Aorta (tissue), 5 donors: Measurements from ENCODE around the gene LZTS2. TPM values are rescaled to one million over a fixed set of nuclear protein-coding genes. Genes with fewer than 3 reads are reported as not detected.
A peak's percentile ranks its signal among the peaks of the same experiment; 100 is the strongest.
"Not testable (repeated sequence)": the region's sequence is repeated elsewhere in the genome, so short reads cannot be mapped to it uniquely, and the experiment has no call there.

Source experiments
- ATAC-seq: fragments of 200-7000 bp; cut with Tn5 transposase; one replicate; pipeline ENCODE4 v1.9.1; 2022; ENCODE audit warnings: moderate library complexity; ENCODE audit not compliant: low FRiP score
- DNase-seq, 2 donors: peaks; one replicate each; pipeline ENCODE4 v3.0.0-alpha.2; 2020
- H3K27ac ChIP-seq, 2 donors: one replicate each; pipeline ENCODE4 v1.5.1; 2013; ENCODE audit warnings: low read length in 2 of 2, mild to moderate bottlenecking in 2 of 2, moderate library complexity in 2 of 2, control low read depth in 1 of 2, inconsistent platforms in 1 of 2, low read depth in 1 of 2
- H3K27me3 ChIP-seq, 2 donors: one replicate each; pipeline ENCODE4 v1.6.1; 2013; ENCODE audit warnings: control low read depth in 1 of 2, low read length in 1 of 2, mild to moderate bottlenecking in 1 of 2, moderate library complexity in 1 of 2; ENCODE audit not compliant: insufficient read depth in 2 of 2, control insufficient read depth in 1 of 2
- H3K36me3 ChIP-seq, 2 donors: one replicate each; pipeline ENCODE4 v1.6.1; 2013; ENCODE audit warnings: control low read depth in 1 of 2, low read length in 1 of 2, mild to moderate bottlenecking in 1 of 2; ENCODE audit not compliant: insufficient read depth in 2 of 2, control insufficient read depth in 1 of 2
- H3K4me1 ChIP-seq, 2 donors: one replicate each; pipeline ENCODE4 v1.6.1; 2013; ENCODE audit warnings: low read length in 2 of 2, control low read depth in 1 of 2, mild to moderate bottlenecking in 1 of 2, moderate library complexity in 1 of 2; ENCODE audit not compliant: insufficient read depth in 2 of 2, control insufficient read depth in 1 of 2
- H3K4me3 ChIP-seq, 2 donors: one replicate each; pipeline ENCODE4 v1.5.1; 2013; ENCODE audit warnings: low read length in 2 of 2, control low read depth in 1 of 2, mild to moderate bottlenecking in 1 of 2
- H3K9me3 ChIP-seq: one replicate; pipeline ENCODE4 v1.6.1; 2013; ENCODE audit warnings: mild to moderate bottlenecking, low read length; ENCODE audit not compliant: control insufficient read depth
- WGBS, 2 donors: extraction: QIAGEN DNeasy Blood & Tissue Kit; methylation state at CpG; one replicate each; pipeline ENCODE4 v1.1.7; 2013; 5-methylcytosine and 5-hydroxymethylcytosine counted together
- intact Hi-C, 2 donors: fragments of 100-400 bp; cut with DNase I; formaldehyde crosslinking; loops; one replicate each; pipeline versions ENCODE4 v1.14.2 to v1.15.0; 2022
- polyA plus RNA-seq, 2 donors: library from polyadenylated mRNA; stranded (reverse); fragments of 200-250 nt; gene quantifications; one replicate each; pipeline ENCODE4 v1.2.3, GENCODE V29; 2013
- total RNA-seq, 2 donors: library from RNA; stranded (reverse); fragmentation: NEBNext Ultra II Directional; extraction: Animal tissue kit (Norgen Biotek cat#: 25700); gene quantifications; one replicate each; pipeline ENCODE4 v1.2.1, GENCODE V29; 2021
- donor health status: healthy with polysubstance abuse.
- donor health status: Bipolar disorder and iron deficiency.
- donor health status: DM: no; HTN: no; CAD: no.
- donor health status: DM: no; HTN: no; CAD: no.
- donor health status: DM: yes; HTN: yes; CAD: no.

Gene LZTS2
- total and polyA plus RNA-seq, 4 donors: 38.3 to 108 (median 94.6) TPM

- WGBS, 2 donors: 0 to 1% methylated on average over 38 of the region's 38 CpGs
- DNase-seq (peak; percentile 98 to 99), ATAC-seq (peak; percentile 93)
- no peaks in the 10 kb centered on the region for H3K27me3 ChIP-seq
- peak within 1 kb of the TSS; percentile 57 to 86 for H3K27ac ChIP-seq
- H3K36me3 ChIP-seq: peaks cover 0 to 6% of the 10 kb centered on the region in 2 donors
- H3K4me1 ChIP-seq: no peaks in the 10 kb centered on the region
- H3K9me3 ChIP-seq: no peaks in the 10 kb centered on the region
- intact Hi-C loops: loop anchor here in 1 of 2 donors (5.0 kb wide), 3 partner anchors 34 to 119 kb away; partner anchors contain the start of genes LZTS2 and SLF2
- H3K4me3 ChIP-seq: peak within 1 kb of the TSS; percentile 20 to 60
Measured at GRCh38 chr10:101031128-101031795, 31.7 kb downstream of the LZTS2 start, which contains the start of the genes PDZD7 and SFXN3. PDZD7 (minus strand) TSS chr10:101031129; CDS start chr10:101030219, 910 bp downstream. SFXN3 (plus strand) TSS chr10:101031234; CDS start chr10:101034695, 3,461 bp downstream.

GRCh38 chr10:101031796-101032636, 32.4 kb downstream of the LZTS2 start:
- peaks cover 0 to 9% of the 10 kb centered on the region in 2 donors for H3K36me3 ChIP-seq
- intact Hi-C loops: loop anchor here in 1 of 2 donors (5.0 kb wide), 3 partner anchors 35 to 120 kb away; partner anchors contain the start of genes LZTS2 and SLF2
- no peaks in the 10 kb centered on the region for H3K27me3 ChIP-seq
- H3K4me3 ChIP-seq: peak overlapping the region; percentile 20 to 60
- ATAC-seq (peak; percentile 89), DNase-seq (peak; percentile 94 to 95)
- H3K27ac ChIP-seq: peak overlapping the region; percentile 57 to 86
- no peaks in the 10 kb centered on the region for H3K9me3 ChIP-seq
- WGBS, 2 donors: 0% methylated on average over 39 to 47 of the region's 47 CpGs
- no peaks in the 10 kb centered on the region for H3K4me1 ChIP-seq

- Histone ChIP-seq H3K4me1 (no peaks in the 10 kb centered on the region), H3K4me3 (peak overlapping the region; percentile 20 to 60), H3K27me3 (no peaks in the 10 kb centered on the region), H3K9me3 (no peaks in the 10 kb centered on the region), H3K36me3 (peaks cover 4 to 11% of the 10 kb centered on the region in 2 donors), H3K27ac (peak overlapping the region; percentile 57 to 86)
- WGBS, 2 donors: 0 to 1% methylated on average over 6 of the region's 6 CpGs
- peak; percentile 64 for ATAC-seq
- peak in 1 of 2 donors; percentile 85 for DNase-seq
- intact Hi-C loops: loop anchor here in 1 of 2 donors (5.0 kb wide), 3 partner anchors 35 to 120 kb away; partner anchors contain the start of genes LZTS2 and SLF2
Measured at GRCh38 chr10:101032637-101033224, 33.1 kb downstream of the LZTS2 start.

GRCh38 chr10:101033276-101033675, 33.7 kb downstream of the LZTS2 start:
- DNase-seq (no peak), ATAC-seq (no peak)
- Histone ChIP-seq H3K27ac (no peak overlapping the region), H3K27me3 (no peaks in the 10 kb centered on the region), H3K36me3 (peaks cover 4 to 11% of the 10 kb centered on the region in 2 donors), H3K4me3 (peak overlapping the region in 1 of 2 donors; percentile 60), H3K4me1 (no peaks in the 10 kb centered on the region), H3K9me3 (no peaks in the 10 kb centered on the region)
- 49 to 52% methylated on average over 3 of the region's 3 CpGs for WGBS, 2 donors
- intact Hi-C loops: loop anchor here in 1 of 2 donors (5.0 kb wide), 3 partner anchors 34 to 121 kb away; partner anchors contain the start of genes LZTS2 and SLF2

GRCh38 chr10:101034404-101034803, 34.8 kb downstream of the LZTS2 start:
- not testable (repeated sequence) for H3K27me3 ChIP-seq, H3K9me3 ChIP-seq, DNase-seq, H3K4me1 ChIP-seq, H3K27ac ChIP-seq, ATAC-seq, H3K4me3 ChIP-seq
- WGBS, 2 donors: 86 to 91% methylated on average over 4 of the region's 4 CpGs
- intact Hi-C loops: loop anchor here in 1 of 2 donors (5.0 kb wide), 3 partner anchors 33 to 122 kb away; partner anchors contain the start of genes LZTS2 and SLF2
- H3K36me3 ChIP-seq: peaks cover 7 to 13% of the 10 kb centered on the region in 2 donors

GRCh38 chr10:101035314-101035713, 35.7 kb downstream of the LZTS2 start:
- no peaks in the 10 kb centered on the region for H3K4me1 ChIP-seq
- WGBS, 2 donors: 77 to 84% methylated on average over 7 of the region's 7 CpGs
- peaks cover 7 to 13% of the 10 kb centered on the region in 2 donors for H3K36me3 ChIP-seq
- DNase-seq: peak in 1 of 2 donors; percentile 32
- H3K27me3 ChIP-seq: no peaks in the 10 kb centered on the region
- intact Hi-C loops: no loop called here
- H3K9me3 ChIP-seq: no peaks in the 10 kb centered on the region
- ATAC-seq: no peak
- H3K4me3 ChIP-seq: no peak overlapping the region
- no peak overlapping the region for H3K27ac ChIP-seq

- H3K27me3 ChIP-seq: no peaks in the 10 kb centered on the region
- 79 to 80% methylated on average over 10 of the region's 10 CpGs for WGBS, 2 donors
- ATAC-seq (no peak), DNase-seq (peak in 1 of 2 donors; percentile 71)
- intact Hi-C loops: no loop called here
- H3K9me3 ChIP-seq: no peaks in the 10 kb centered on the region
- peaks cover 7 to 13% of the 10 kb centered on the region in 2 donors for H3K36me3 ChIP-seq
- no peak overlapping the region for H3K4me3 ChIP-seq
- H3K27ac ChIP-seq: no peak overlapping the region
- no peaks in the 10 kb centered on the region for H3K4me1 ChIP-seq
Measured at GRCh38 chr10:101035916-101036702, 36.5 kb downstream of the LZTS2 start.
